Measurements from ENCODE around the gene ANO7.

Gene ANO7

GRCh38 chr2:241180495-241180894, 8.0 kb upstream of the ANO7 start:
- TF ChIP-seq, protein P1, sequence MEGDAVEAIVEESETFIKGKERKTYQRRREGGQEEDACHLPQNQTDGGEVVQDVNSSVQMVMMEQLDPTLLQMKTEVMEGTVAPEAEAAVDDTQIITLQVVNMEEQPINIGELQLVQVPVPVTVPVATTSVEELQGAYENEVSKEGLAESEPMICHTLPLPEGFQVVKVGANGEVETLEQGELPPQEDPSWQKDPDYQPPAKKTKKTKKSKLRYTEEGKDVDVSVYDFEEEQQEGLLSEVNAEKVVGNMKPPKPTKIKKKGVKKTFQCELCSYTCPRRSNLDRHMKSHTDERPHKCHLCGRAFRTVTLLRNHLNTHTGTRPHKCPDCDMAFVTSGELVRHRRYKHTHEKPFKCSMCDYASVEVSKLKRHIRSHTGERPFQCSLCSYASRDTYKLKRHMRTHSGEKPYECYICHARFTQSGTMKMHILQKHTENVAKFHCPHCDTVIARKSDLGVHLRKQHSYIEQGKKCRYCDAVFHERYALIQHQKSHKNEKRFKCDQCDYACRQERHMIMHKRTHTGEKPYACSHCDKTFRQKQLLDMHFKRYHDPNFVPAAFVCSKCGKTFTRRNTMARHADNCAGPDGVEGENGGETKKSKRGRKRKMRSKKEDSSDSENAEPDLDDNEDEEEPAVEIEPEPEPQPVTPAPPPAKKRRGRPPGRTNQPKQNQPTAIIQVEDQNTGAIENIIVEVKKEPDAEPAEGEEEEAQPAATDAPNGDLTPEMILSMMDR (IDR thresholded peaks at IDR 0.05), result no peak

DNA sequence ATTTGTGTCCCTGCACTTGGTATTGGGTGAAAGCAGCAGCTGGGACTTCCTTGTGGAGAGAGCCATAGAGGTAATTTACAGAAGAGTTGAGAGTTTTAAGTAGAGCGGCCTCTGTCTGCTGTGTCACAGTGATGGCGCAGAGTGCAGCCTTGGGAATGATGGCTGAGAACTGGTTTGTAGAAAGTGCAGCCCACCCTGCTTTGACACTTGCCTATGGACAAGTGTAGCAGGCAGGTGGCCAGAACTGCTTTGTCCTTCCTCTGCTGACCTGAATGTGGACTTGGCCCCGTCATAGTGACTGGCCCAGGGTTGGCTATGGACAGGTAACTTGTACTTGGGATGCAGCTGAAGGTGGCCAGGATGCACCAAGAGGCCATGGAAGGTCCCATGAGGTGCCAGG, 6.4 kb upstream of the ANO7 start:
- TF ChIP-seq, protein P1 (IDR thresholded peaks at IDR 0.05), result no peak

- TF ChIP-seq, protein P1 (IDR thresholded peaks at IDR 0.05), result no peak
Measured at GRCh38 chr2:241182531-241183133, 5.8 kb upstream of the ANO7 start.

DNA sequence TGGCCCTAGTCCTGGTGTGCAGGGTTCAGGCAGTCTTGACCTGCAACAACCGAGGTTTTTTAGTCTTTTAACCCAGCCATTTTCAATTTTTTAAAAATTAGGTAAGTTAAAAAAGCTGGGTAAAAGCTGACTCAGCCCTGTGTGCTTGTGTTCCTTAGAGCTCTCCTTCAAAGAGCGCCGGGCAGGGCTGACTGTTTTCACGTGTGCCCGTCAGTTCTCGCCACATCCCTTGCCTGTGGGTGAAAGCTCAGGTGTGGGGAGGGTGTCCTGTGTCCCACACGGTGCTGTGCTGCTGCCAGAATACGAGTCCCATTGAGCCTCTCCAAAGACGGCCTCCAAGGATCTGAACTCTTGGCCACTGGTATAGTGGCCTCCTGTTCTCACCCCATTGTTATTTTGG, 5.3 kb upstream of the ANO7 start:
- TF ChIP-seq, protein P1 (IDR thresholded peaks at IDR 0.05), result no peak

DNA sequence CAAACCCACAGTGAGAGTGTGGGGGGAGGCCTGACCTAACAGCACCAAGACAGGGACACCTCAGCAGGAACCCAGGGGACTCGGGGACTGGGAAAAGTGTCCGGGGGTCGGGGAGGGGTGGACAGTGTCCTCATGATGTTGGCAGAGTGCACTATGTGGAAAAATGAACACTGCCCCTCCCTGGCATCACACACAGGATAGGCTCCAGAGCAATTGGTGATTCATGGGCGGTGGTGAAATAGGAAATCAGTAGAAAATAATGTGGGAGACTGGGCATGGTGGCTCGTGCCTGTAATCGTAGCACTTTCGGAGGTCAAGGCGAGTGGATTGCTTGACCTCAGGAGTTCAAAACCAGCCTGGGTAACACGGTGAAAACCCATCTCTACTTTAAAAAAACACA, 3.6 kb upstream of the ANO7 start:
- TF ChIP-seq, protein P1 (IDR thresholded peaks at IDR 0.05), result no peak

DNA sequence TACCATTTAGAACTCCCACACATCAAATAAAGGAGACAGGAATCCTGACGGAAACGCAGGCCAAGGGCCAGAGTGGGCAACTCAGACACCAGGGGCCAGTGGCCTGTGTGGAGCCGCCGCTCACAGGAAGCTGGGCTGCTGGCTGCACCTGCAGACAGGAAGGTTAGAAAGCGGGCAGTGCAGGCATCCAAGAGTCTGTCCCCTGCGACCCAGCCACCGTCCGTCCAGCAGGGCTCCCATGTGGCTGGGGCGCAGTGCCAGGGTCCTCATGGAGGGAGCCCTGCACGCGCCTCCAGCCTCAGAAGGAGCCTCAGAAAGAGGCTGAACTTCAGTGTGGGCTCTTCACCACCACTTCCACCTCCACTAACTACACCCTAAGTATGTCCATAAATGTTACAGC, 2.5 kb upstream of the ANO7 start:
- TF ChIP-seq, protein P1 (IDR thresholded peaks at IDR 0.05), result no peak

DNA sequence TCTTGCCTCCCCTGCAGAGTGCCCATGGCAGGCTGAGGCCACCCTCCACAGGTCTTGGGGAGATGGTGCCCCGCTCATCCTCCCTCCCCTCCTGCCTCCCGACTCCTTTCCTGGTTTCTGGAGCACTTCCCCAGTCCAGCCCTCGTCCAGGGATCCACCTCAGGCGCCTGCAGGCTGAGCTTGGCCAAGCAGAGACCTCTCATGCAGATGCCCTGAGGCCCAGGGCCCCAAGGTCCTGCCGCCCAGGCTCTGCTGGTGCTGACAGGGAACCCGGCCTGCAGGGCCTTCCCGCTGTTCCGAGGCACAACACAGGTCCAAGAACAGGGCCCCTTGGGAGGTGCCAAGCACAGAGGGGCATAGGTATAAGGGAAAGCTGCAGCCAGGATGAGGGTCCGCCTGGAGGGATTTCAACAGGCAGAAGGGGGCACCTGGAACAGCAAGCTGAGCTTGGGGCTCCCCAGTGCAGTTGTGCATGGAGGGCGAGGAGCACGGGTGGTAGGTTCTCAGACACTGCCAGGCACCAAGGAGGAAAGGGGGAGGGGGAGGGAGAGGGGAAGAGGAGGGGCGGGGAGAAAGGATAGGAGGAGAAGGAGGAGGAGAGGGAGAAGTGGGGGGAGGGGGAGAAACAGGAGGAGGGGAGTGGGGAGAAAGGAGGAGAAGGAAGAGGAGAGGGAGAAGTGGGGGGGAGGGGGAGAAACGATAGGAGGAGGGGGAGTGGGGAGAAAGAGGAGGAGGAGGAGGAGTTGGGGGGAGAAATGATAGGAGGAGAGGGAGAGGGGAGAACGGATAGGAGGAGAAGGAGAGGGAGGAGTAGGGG, 1.2 kb upstream of the ANO7 start:
- TF ChIP-seq, protein P1 (IDR thresholded peaks at IDR 0.05), result no peak

All from LNCAP (cell line).